Neural progenitor cell (in vitro differentiated cells): ENCODE data around the gene CHMP2A. TPM values are rescaled to one million over a fixed set of nuclear protein-coding genes. Genes with fewer than 3 reads are reported as not detected.

ENCODE experiments used
- DNase-seq: peaks from one replicate; pipeline ENCODE4 v3.0.0-alpha.2; 2016; ENCODE audit warnings: low spot score
- H2AFZ ChIP-seq: fragments of 200-600 bp; sonication (generic); replicated peaks from 2 replicates; pipeline ENCODE4 v1.6.1; 2016; ENCODE audit warnings: antibody characterized with exemption
- H3F3A ChIP-seq: fragments of 200-600 bp; sonication (generic); 2 replicates; pipeline ENCODE4 v1.6.1; 2016; ENCODE audit warnings: antibody characterized with exemption, low read depth
- H3K27ac ChIP-seq: fragments of 200-600 bp; sonication (generic); 2 replicates; pipeline ENCODE4 v1.5.1; 2016; ENCODE audit warnings: mild to moderate bottlenecking
- H3K27me3 ChIP-seq: fragments of 200-600 bp; sonication (generic); 2 replicates; pipeline ENCODE4 v1.6.1; 2016; ENCODE audit warnings: mild to moderate bottlenecking, moderate library complexity
- H3K36me3 ChIP-seq: fragments of 200-600 bp; sonication (generic); 2 replicates; pipeline ENCODE4 v1.5.1; 2016
- H3K4me1 ChIP-seq: fragments of 200-600 bp; sonication (generic); 2 replicates; pipeline ENCODE4 v1.6.1; 2016; ENCODE audit warnings: mixed run types
- H3K4me2 ChIP-seq: fragments of 200-600 bp; sonication (generic); 2 replicates; pipeline ENCODE4 v1.6.1; 2016
- H3K4me3 ChIP-seq: fragments of 200-600 bp; sonication (generic); 2 replicates; pipeline ENCODE4 v1.5.1; 2016
- H3K79me2 ChIP-seq: fragments of 200-600 bp; sonication (generic); 2 replicates; pipeline ENCODE4 v1.6.1; 2016; ENCODE audit warnings: low read depth
- H3K9ac ChIP-seq: fragments of 200-600 bp; sonication (generic); 2 replicates; pipeline ENCODE4 v1.6.1; 2016
- H3K9me3 ChIP-seq: fragments of 200-600 bp; sonication (generic); 2 replicates; pipeline ENCODE4 v1.5.1; 2016; ENCODE audit warnings: low read depth
- H4K20me1 ChIP-seq: fragments of 200-600 bp; sonication (generic); 2 replicates; pipeline ENCODE4 v1.6.1; 2016; ENCODE audit warnings: low read depth
- H3K27ac Mint-ChIP-seq: 3 replicates; pipeline ENCODE4 v1.8.0; 2021; ENCODE audit warnings: mixed read lengths
- H3K27me3 Mint-ChIP-seq: 2 replicates; pipeline ENCODE4 v1.8.0; 2022; ENCODE audit warnings: low read depth, mild to moderate bottlenecking, inconsistent platforms, moderate library complexity, mixed read lengths; ENCODE audit not compliant: insufficient read depth
- H3K36me3 Mint-ChIP-seq: 3 replicates; pipeline ENCODE4 v1.8.0; 2021; ENCODE audit warnings: mixed read lengths
- H3K4me1 Mint-ChIP-seq: 3 replicates; pipeline ENCODE4 v1.8.0; 2021; ENCODE audit warnings: mixed read lengths
- H3K4me3 Mint-ChIP-seq: 3 replicates; pipeline ENCODE4 v1.8.0; 2021; ENCODE audit warnings: mild to moderate bottlenecking, moderate library complexity, mixed read lengths
- H3K9me3 Mint-ChIP-seq: 3 replicates; pipeline ENCODE4 v1.8.0; 2020; ENCODE audit warnings: mixed read lengths
- EZH2 ChIP-seq: fragments of 200-600 bp; sonication (generic); IDR thresholded peaks from 2 replicates; pipeline ENCODE4 v1.6.1; 2017; ENCODE audit warnings: antibody characterized with exemption, mild to moderate bottlenecking, moderate library complexity
- EZH2phosphoT487 ChIP-seq: fragments of 200-600 bp; sonication (generic); IDR thresholded peaks from 2 replicates; pipeline ENCODE4 v1.6.1; 2017; ENCODE audit warnings: antibody characterized with exemption
- total RNA-seq: library from RNA; depleted of rRNA; stranded (reverse); fragments of >200 nt; gene quantifications from 2 replicates; pipeline ENCODE4 v1.2.3, GENCODE V29; 2015; ENCODE audit warnings: low replicate concordance
- TF ChIP-seq, protein P1 (sequence below): fragments of 200-600 bp; sonication (generic); IDR thresholded peaks from 2 replicates; pipeline ENCODE4 v1.5.1; 2017; ENCODE audit warnings: antibody characterized with exemption, mild to moderate bottlenecking

CHMP2A gene
- total RNA-seq, 1 donor from 2014 or later, result 148 TPM

DNA sequence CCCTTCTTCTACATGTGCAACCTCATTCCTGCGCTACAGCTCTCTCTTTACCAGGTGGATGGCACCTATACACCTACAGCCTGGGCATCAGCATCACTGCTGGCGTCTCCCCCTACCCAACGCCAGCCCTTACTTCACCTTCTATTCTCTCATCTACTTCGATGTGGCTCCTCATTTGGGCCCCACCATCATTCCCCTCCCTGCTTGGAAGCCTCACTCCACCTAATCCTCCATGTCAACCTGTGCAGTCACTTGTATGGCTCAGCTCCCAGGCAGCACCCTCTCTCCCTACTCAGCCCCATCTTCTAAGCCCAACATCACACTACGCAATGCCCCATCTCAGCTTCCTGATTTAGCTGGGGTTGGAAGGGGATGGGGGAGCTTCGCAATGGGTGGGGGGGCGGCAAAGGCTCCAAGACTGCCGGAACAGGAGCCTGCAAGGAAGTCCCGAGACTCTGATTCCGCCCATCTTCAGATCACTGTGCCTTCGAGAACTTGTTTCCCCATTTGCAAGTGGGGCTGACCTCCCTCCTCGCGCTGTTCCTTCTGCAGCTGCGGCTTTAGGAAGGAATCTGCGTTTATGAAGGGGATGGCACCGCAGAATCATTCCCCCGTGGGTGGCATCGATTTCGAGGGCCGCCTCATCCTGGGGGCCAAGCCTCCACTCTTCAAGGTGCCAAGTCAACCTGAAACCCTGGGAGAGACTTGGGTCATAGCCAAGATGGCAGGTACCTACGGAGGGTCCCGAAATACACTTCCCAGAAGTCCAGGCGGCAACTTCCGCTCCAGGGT, 17.3 kb upstream of the CHMP2A start:
- Histone ChIP-seq H3K36me3 (no peaks in the 10 kb centered on the region), H3K4me1 (peaks cover 14% of the 10 kb centered on the region), H3K4me2 (peak overlapping the region; percentile 83), H3K79me2 (peaks cover 16% of the 10 kb centered on the region), H2AFZ (peak overlapping the region; percentile 61), H3K27ac (no peak overlapping the region), H3K9ac (no peak overlapping the region), H3K9me3 (no peaks in the 10 kb centered on the region), H3F3A (peaks cover 35% of the 10 kb centered on the region), H3K27me3 (no peaks in the 10 kb centered on the region), H3K4me3 (peak overlapping the region; percentile 66), H4K20me1 (no peaks in the 10 kb centered on the region)
- H3K27me3 Mint-ChIP-seq, result peaks cover 10% of the 10 kb centered on the region
- peak overlapping the region; percentile 98 for H3K4me3 Mint-ChIP-seq
- DNase-seq, result peak; percentile 23
- TF ChIP-seq EZH2 (no peak), EZH2phosphoT487 (no peak)
- H3K27ac Mint-ChIP-seq, result no peak overlapping the region
- H3K36me3 Mint-ChIP-seq, result peaks cover 10% of the 10 kb centered on the region
- H3K9me3 Mint-ChIP-seq, result no peaks in the 10 kb centered on the region
- peaks cover 22% of the 10 kb centered on the region for H3K4me1 Mint-ChIP-seq

DNA sequence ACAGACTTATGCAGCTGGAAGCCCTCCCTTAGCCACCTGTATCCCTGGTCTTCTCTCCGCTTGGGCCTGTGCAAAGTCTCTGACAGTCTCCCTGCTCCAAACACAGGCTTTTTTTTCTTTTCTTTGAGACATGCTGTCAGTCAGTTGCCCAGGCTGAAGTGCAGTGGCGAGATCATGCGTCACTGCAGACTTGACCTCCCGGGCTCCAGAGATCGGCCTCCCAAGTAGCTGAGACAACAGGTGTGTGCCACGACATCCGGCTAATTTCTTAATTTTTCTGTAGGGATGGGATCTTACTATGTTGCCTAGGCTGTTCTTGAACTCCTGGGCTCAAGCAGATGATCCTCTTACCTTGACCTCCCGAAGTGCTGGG, 16.7 kb upstream of the CHMP2A start:
- no peak overlapping the region for H3K4me3 ChIP-seq
- peaks cover 9% of the 10 kb centered on the region for H3K79me2 ChIP-seq
- H2AFZ ChIP-seq, result no peak overlapping the region
- Mint-ChIP-seq H3K27me3 (peaks cover 10% of the 10 kb centered on the region), H3K27ac (no peak overlapping the region), H3K36me3 (peaks cover 10% of the 10 kb centered on the region), H3K4me3 (peak overlapping the region; percentile 98), H3K4me1 (peaks cover 22% of the 10 kb centered on the region), H3K9me3 (no peaks in the 10 kb centered on the region)
- no peak overlapping the region for H3K9ac ChIP-seq
- H3K4me2 ChIP-seq, result peak overlapping the region; percentile 83
- no peak for DNase-seq
- no peaks in the 10 kb centered on the region for H4K20me1 ChIP-seq
- H3K27me3 ChIP-seq, result no peaks in the 10 kb centered on the region
- no peaks in the 10 kb centered on the region for H3K36me3 ChIP-seq
- TF ChIP-seq EZH2 (no peak), EZH2phosphoT487 (no peak)
- TF ChIP-seq, protein P1, sequence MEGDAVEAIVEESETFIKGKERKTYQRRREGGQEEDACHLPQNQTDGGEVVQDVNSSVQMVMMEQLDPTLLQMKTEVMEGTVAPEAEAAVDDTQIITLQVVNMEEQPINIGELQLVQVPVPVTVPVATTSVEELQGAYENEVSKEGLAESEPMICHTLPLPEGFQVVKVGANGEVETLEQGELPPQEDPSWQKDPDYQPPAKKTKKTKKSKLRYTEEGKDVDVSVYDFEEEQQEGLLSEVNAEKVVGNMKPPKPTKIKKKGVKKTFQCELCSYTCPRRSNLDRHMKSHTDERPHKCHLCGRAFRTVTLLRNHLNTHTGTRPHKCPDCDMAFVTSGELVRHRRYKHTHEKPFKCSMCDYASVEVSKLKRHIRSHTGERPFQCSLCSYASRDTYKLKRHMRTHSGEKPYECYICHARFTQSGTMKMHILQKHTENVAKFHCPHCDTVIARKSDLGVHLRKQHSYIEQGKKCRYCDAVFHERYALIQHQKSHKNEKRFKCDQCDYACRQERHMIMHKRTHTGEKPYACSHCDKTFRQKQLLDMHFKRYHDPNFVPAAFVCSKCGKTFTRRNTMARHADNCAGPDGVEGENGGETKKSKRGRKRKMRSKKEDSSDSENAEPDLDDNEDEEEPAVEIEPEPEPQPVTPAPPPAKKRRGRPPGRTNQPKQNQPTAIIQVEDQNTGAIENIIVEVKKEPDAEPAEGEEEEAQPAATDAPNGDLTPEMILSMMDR, result no peak
- no peak overlapping the region for H3K27ac ChIP-seq
- H3F3A ChIP-seq, result peaks cover 35% of the 10 kb centered on the region
- H3K9me3 ChIP-seq, result no peaks in the 10 kb centered on the region
- peaks cover 14% of the 10 kb centered on the region for H3K4me1 ChIP-seq

DNA sequence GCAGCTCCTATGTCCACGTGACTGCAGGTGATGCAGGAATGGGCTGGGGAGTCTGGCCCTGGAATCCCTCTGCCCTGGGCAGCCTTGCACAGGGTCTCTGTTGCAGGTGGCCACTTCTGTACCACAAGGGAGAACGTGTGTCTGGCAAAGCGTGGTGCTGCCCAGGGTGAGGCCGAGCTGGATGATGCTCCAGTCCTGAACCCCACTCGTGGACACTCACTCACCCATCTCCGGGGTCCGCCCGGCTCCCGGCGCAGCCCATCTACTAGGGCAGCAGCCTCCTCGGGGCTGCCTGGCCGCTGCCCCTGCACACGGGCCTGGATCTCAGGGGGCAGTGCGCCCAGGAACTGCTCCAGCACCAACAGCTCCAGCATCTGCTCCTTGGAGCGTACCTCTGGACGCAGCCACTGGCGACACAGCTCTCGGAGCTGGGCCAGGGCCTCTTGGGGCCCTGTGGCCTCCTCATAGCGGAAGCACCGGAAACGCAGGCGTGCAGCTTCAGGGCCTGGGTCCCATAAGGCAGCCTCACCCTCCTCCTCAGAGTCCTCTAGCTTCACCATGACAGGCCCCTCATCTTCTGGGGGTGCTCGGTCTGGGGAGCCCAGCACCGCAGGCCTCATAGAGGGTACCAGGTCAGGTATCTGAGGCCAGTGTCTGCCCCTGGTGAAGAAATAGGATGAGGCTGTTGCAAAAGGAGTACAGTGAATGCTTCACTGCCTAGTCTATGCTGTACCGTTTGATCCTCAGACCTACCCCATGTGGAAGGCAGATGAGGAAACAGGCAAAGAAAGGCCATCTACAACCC, 16.1 kb upstream of the CHMP2A start:
- Mint-ChIP-seq H3K27ac (no peak overlapping the region), H3K4me1 (peaks cover 22% of the 10 kb centered on the region), H3K4me3 (peak overlapping the region; percentile 98), H3K9me3 (no peaks in the 10 kb centered on the region), H3K36me3 (peaks cover 10% of the 10 kb centered on the region), H3K27me3 (peaks cover 10% of the 10 kb centered on the region)
- Histone ChIP-seq H2AFZ (no peak overlapping the region), H3K27me3 (no peaks in the 10 kb centered on the region), H3K27ac (no peak overlapping the region), H3K9me3 (no peaks in the 10 kb centered on the region), H3K4me2 (no peak overlapping the region), H3K9ac (no peak overlapping the region), H3K4me1 (peaks cover 14% of the 10 kb centered on the region), H3K79me2 (peaks cover 4% of the 10 kb centered on the region), H3K36me3 (no peaks in the 10 kb centered on the region), H4K20me1 (no peaks in the 10 kb centered on the region), H3F3A (peaks cover 35% of the 10 kb centered on the region), H3K4me3 (no peak overlapping the region)
- no peak for DNase-seq
- TF ChIP-seq EZH2phosphoT487, result no peak
- TF ChIP-seq, protein P1, result no peak
- no peak for TF ChIP-seq EZH2
